ENCODE measurements around the gene INSYN2A. TPM values are rescaled to one million over a fixed set of nuclear protein-coding genes. Genes with fewer than 3 reads are reported as not detected.

The INSYN2A gene
- not detected for total RNA-seq
- under 1 TPM in 1 of 2 donors, not detected in 1; 0.54 TPM for polyA plus RNA-seq

- H3K4me3 ChIP-seq (ENCODE audit: low read depth in 1 of 3, low read length in 3 of 3) = peak within 1 kb of the TSS in 2 of 3 donors; percentile 33 to 55
- H3K9me3 ChIP-seq (ENCODE audit: control insufficient read depth in 4 of 4, low read length in 3 of 4) = no peaks in the 10 kb centered on the region
- H3K27me3 ChIP-seq (ENCODE audit: control insufficient read depth in 4 of 4, insufficient read depth in 4 of 4, low read length in 3 of 4) = peaks cover 0 to 5% (median 0%) of the 10 kb centered on the region in 4 donors
- 16% methylated on average over 81 of the region's 81 CpGs for WGBS
- H3K4me1 ChIP-seq (ENCODE audit: control insufficient read depth in 4 of 4, insufficient read depth in 4 of 4, low read length in 3 of 4) = peaks cover 13 to 19% (median 17%) of the 10 kb centered on the region in 4 donors
- DNase-seq (ENCODE audit: low spot score) = no peak
- no peak within 1 kb of the TSS for H3K9ac ChIP-seq (ENCODE audit: low read depth in 1 of 2, low read length in 2 of 2)
- no peaks in the 10 kb centered on the region for H3K36me3 ChIP-seq (ENCODE audit: control insufficient read depth in 4 of 4, insufficient read depth in 3 of 4, low read depth in 1 of 4, low read length in 3 of 4)
- H3K27ac ChIP-seq (ENCODE audit: low read depth in 1 of 2, low read length in 2 of 2) = no peak within 1 kb of the TSS
- TF ChIP-seq NR2F2 (IDR thresholded peaks at IDR 0.05) (no peak), CTCF (IDR thresholded peaks at IDR 0.05; ENCODE audit: low read depth, low read length, missing input control) (no peak), RXRA (IDR thresholded peaks at IDR 0.05) (no peak), TAF1 (conservative IDR thresholded peaks at IDR 0.05) (no peak)
These were observed at the start of gene INSYN2A for GRCh38 chr10:127196282-127197153. Gene INSYN2A, minus strand, starts transcription at chr10:127196591. Its CDS starts 20,196 bp downstream, at chr10:127176395.

DNA sequence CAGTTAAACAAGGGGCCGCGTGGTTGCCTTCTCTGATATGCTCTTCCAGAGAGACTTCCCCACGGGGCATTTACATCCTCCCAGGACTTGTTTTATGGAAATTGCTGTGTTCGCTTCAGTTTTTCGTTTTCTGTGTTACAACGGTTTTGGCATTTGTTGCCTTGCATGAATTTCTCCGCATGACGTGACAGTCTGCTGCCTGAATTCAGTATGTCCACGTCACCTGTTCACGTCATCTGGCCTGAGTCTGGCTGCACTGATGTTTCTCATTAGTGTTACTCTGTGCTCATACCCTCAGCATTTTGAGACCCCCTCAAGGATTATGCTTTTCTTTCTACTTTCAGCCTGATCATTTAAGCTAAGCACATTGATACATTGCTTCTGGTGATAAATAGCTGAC, 49.1 kb upstream of the INSYN2A start:
- WGBS = 92% methylated on average over 10 of the region's 10 CpGs
- Histone ChIP-seq H3K36me3 (ENCODE audit: control insufficient read depth in 4 of 4, insufficient read depth in 3 of 4, low read depth in 1 of 4, low read length in 3 of 4) (peaks cover 0 to 14% (median 7%) of the 10 kb centered on the region in 4 donors), H3K4me3 (ENCODE audit: low read depth in 1 of 3, low read length in 3 of 3) (no peak overlapping the region), H3K9me3 (ENCODE audit: control insufficient read depth in 4 of 4, low read length in 3 of 4) (no peaks in the 10 kb centered on the region), H3K27ac (ENCODE audit: low read depth in 1 of 2, low read length in 2 of 2) (no peak overlapping the region), H3K4me1 (ENCODE audit: control insufficient read depth in 4 of 4, insufficient read depth in 4 of 4, low read length in 3 of 4) (no peaks in the 10 kb centered on the region), H3K9ac (ENCODE audit: low read depth in 1 of 2, low read length in 2 of 2) (no peak overlapping the region), H3K27me3 (ENCODE audit: control insufficient read depth in 4 of 4, insufficient read depth in 4 of 4, low read length in 3 of 4) (no peaks in the 10 kb centered on the region)
- no peak for DNase-seq (ENCODE audit: low spot score)
- TF ChIP-seq YY1 (IDR thresholded peaks at IDR 0.05) (no peak), SP1 (IDR thresholded peaks at IDR 0.05) (no peak), ATF3 (IDR thresholded peaks at IDR 0.05) (no peak), RXRA (IDR thresholded peaks at IDR 0.05) (no peak)

DNA sequence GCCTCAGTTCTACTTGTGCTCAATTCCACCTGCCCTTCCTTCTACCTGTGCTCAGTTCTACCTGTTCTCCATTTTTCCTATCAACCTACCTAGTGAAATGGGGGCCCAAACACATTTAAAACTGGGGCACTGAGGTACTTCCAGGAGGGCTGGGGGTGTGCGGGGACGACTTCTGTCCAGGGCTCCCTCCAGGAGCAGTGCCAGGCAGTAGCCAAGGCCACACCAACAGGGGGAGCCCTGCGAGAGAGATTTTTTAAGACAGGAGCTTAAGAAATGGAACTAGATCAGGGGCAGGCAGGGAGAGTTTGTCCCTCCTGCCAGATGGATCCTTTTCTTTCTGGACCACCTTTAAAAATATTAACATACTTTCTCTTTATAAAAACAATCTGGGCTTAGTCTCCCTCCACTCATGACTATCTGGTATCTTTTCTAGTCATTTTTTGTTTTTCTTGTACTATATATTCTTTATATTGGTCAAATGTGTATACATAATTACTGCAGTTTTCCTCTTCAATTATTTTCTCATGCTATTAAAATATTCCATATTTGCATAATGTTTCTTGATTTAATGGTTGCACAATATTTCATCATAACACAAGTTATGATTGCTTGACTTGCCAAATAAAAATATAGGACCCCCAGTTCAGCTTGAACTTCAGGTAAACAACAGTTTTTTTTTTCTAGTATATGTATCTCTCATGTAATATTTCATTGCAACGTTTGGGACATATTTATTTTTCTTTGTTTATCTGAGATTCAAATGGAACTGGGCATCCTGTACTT, 47.3 kb upstream of the INSYN2A start:
- no peak overlapping the region for H3K9ac ChIP-seq (ENCODE audit: low read depth in 1 of 2, low read length in 2 of 2)
- peak; percentile 46 for DNase-seq (ENCODE audit: low spot score)
- H3K27ac ChIP-seq (ENCODE audit: low read depth in 1 of 2, low read length in 2 of 2) = no peak overlapping the region
- no peak overlapping the region for H3K4me3 ChIP-seq (ENCODE audit: low read depth in 1 of 3, low read length in 3 of 3)
- H3K27me3 ChIP-seq (ENCODE audit: control insufficient read depth in 4 of 4, insufficient read depth in 4 of 4, low read length in 3 of 4) = no peaks in the 10 kb centered on the region
- WGBS = 53% methylated on average over 4 of the region's 4 CpGs
- H3K36me3 ChIP-seq (ENCODE audit: control insufficient read depth in 4 of 4, insufficient read depth in 3 of 4, low read depth in 1 of 4, low read length in 3 of 4) = peaks cover 0 to 8% (median 5%) of the 10 kb centered on the region in 4 donors
- H3K4me1 ChIP-seq (ENCODE audit: control insufficient read depth in 4 of 4, insufficient read depth in 4 of 4, low read length in 3 of 4) = no peaks in the 10 kb centered on the region
- H3K9me3 ChIP-seq (ENCODE audit: control insufficient read depth in 4 of 4, low read length in 3 of 4) = no peaks in the 10 kb centered on the region
- TF ChIP-seq RAD21 (IDR thresholded peaks at IDR 0.05) (peak; percentile 19 to 71), CTCF (IDR thresholded peaks at IDR 0.05; ENCODE audit: low read depth, low read length, missing input control) (peak; percentile 34), MAX (IDR thresholded peaks at IDR 0.05) (no peak)
